HFF-Myc (cell line): ENCODE data around the gene MYO16.

ENCODE experiments used
- DNase-seq: peaks from one replicate; pipeline ENCODE4 v3.0.0-alpha.2; 2011; ENCODE audit warnings: low read depth; ENCODE audit errors: extremely low read depth
- H3K4me3 ChIP-seq: replicated peaks from 2 replicates; pipeline ENCODE4 v1.5.1; 2011; ENCODE audit warnings: low read depth, mild to moderate bottlenecking, control low read depth, low read length
- TF ChIP-seq, protein P1 (sequence below): IDR thresholded peaks from 2 replicates; pipeline ENCODE4 v1.5.1; 2012; ENCODE audit warnings: mild to moderate bottlenecking, low read depth, low read length, control low read depth; ENCODE audit errors: missing control alignments

MYO16 gene

GRCh38 chr13:109199280-109199679 lies 569.9 kb downstream of the MYO16 start:
- no peak for DNase-seq
- TF ChIP-seq, protein P1, sequence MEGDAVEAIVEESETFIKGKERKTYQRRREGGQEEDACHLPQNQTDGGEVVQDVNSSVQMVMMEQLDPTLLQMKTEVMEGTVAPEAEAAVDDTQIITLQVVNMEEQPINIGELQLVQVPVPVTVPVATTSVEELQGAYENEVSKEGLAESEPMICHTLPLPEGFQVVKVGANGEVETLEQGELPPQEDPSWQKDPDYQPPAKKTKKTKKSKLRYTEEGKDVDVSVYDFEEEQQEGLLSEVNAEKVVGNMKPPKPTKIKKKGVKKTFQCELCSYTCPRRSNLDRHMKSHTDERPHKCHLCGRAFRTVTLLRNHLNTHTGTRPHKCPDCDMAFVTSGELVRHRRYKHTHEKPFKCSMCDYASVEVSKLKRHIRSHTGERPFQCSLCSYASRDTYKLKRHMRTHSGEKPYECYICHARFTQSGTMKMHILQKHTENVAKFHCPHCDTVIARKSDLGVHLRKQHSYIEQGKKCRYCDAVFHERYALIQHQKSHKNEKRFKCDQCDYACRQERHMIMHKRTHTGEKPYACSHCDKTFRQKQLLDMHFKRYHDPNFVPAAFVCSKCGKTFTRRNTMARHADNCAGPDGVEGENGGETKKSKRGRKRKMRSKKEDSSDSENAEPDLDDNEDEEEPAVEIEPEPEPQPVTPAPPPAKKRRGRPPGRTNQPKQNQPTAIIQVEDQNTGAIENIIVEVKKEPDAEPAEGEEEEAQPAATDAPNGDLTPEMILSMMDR: no peak
- no peak overlapping the region for H3K4me3 ChIP-seq

DNA sequence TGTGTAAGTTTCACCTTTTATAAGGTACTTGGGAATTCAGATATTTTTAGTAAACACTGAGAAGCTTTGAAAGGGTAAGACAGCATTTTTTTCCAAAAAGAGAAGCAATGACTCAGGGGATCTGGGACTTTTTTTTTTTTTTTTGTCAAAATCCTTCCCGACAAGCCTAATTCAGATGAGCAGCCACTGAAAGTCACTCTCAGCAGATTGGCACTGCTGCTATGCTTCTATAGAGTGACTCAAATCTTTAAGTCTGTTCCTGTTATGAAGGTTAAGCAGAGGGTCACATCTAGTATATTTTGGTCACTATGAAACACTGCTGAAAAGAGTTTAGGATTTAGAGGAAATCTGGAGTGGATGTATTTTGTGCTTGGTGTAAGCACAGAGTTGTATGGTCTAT lies 571.1 kb downstream of the MYO16 start:
- no peak overlapping the region for H3K4me3 ChIP-seq
- no peak for DNase-seq
- TF ChIP-seq, protein P1: no peak

DNA sequence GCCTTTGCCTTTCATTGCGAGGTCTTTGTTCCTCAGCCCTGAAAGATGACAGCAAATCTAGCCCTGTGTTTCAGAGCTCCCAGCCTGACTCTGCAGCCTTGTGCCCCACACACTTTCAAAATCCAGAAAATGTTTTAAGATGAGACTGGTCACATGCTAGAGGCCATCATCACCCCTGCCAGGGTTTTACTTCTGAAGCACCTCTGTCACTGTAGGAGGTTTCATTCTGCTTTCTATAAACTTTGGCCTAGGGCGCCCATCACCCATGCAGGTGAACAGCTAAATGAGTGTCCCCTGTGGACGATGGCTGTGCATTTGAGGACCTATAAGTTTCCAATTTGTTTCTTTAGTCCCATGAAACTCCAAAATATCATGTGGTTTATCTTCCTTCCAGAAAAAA lies 574.2 kb downstream of the MYO16 start:
- TF ChIP-seq, protein P1: no peak
- DNase-seq: no peak
- no peak overlapping the region for H3K4me3 ChIP-seq

DNA sequence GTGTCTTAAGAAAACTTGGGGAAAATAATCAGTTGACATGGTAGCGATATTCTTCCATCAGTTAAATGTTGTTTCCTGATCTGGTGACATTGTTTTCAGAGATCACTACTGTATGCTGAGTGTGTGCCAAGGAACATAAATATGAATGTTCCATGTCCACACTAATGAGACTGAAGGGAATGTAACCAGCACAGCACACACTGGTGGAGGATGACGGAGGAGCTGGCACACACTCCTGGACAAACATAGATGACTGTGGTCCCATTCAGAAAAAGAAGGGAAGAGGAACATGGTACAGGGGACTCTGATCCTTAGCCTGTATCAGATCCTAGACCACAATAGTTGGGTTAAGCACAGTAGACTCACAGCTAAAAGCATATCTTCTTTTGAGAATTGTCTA lies 574.8 kb downstream of the MYO16 start:
- no peak overlapping the region for H3K4me3 ChIP-seq
- DNase-seq: no peak
- TF ChIP-seq, protein P1: no peak

- TF ChIP-seq, protein P1: no peak
- no peak overlapping the region for H3K4me3 ChIP-seq
- no peak for DNase-seq
These were observed 575.2 kb downstream of the MYO16 start for GRCh38 chr13:109204657-109205056.

DNA sequence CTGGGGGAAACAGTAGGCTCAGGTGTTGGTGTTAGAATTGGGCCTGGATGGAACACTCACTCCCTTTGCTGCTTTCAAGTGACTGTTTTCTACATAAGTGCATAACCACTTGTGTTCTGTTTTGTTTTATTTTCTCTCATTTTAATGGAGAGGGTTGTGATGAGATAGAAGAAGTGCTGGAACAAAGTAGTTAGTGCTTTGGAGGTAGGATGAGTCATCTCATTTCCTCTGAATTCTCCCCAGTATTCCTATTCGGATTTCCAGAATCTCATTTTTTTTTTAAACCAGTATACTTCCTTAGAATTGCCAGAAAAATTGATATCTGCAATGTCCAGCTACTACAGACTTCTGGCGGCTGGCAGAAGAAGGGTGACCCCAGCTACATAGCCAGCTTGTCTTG lies 575.9 kb downstream of the MYO16 start:
- TF ChIP-seq, protein P1: no peak
- H3K4me3 ChIP-seq: no peak overlapping the region
- DNase-seq: no peak

- TF ChIP-seq, protein P1: no peak
- H3K4me3 ChIP-seq: no peak overlapping the region
- no peak for DNase-seq
These were observed 577.2 kb downstream of the MYO16 start for GRCh38 chr13:109206616-109207015.
